Activated T-helper 1 cell treated with Interleukin-2 at 50 U/mL for 16 hours (primary cell): Measurements from ENCODE around the gene CALCR.
"Not testable (repeated sequence)": the region's sequence is repeated elsewhere in the genome, so short reads cannot be mapped to it uniquely, and the experiment has no call there.

Source experiments
- DNase-seq: peaks from one replicate; pipeline ENCODE4 v3.0.0-alpha.2; 2020; ENCODE audit warnings: low read depth

The CALCR gene

DNA sequence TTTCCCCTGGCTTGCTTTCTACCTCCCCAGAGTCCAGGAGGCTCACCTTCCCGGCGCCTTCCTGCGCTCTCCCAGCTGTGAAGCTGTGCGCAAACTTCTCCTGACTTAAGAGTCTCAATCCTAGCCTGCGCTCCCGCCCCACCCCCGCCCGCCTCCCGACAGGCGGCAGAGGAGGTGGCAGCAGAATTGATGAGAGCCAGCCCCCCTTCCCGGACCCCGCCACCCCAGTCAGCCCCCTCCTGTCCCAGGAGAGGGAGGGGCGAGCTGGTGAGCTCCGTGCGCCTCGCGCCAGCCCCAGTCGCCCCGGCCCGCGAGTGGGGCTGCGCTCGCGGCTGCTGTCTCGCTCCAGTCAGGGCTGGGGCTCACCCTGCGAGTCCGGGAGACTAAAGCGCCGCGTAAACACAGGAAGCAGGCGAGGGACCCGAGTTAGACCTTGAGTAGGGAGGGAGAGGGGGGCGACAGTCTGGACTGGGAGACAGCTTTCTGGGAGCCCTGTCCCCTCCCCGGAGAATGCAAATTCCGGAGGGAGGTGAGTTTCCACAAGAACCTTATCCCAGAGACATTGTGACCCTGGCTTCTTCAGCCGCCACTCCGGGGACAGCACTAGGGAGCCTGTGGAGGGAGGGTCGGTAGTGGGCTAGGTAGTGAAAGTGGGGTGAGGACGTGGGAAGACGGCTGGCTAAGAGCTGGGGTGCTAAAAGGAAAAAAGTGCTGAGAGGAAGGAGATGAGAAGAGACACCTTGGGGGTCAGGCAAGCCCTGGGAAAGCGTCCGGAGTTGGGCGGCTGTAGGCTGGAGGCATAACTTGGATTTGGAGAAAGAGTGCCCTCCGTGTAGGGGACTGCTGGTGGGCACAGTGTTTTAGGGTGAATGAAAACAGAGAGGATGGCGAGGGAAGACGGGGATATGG lies at the start of gene CALCR:
TSS of gene CALCR (minus strand) at position 79 of the 909 bp plus-strand sequence. CDS start 87,743 bp downstream, outside the sequence.
- DNase-seq = no peak

DNA sequence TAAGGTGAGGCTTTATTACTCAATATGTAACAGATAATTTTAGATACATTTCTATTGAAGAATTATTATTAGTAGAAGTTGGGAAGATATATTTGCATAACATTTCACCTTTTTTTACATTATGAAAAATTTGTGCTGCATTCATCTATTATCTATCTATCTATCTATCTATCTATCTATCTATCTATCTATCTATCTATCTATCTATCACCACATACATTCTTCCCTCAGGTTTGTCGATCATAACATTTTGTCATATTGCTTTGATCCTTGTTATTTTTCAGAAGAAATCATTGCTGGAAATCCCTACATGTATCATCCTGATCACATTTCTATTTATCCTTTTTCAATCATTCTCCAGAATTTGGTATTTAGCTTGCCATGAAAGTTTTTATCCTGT lies 49.3 kb upstream of the CALCR start:
- DNase-seq = no peak

DNA sequence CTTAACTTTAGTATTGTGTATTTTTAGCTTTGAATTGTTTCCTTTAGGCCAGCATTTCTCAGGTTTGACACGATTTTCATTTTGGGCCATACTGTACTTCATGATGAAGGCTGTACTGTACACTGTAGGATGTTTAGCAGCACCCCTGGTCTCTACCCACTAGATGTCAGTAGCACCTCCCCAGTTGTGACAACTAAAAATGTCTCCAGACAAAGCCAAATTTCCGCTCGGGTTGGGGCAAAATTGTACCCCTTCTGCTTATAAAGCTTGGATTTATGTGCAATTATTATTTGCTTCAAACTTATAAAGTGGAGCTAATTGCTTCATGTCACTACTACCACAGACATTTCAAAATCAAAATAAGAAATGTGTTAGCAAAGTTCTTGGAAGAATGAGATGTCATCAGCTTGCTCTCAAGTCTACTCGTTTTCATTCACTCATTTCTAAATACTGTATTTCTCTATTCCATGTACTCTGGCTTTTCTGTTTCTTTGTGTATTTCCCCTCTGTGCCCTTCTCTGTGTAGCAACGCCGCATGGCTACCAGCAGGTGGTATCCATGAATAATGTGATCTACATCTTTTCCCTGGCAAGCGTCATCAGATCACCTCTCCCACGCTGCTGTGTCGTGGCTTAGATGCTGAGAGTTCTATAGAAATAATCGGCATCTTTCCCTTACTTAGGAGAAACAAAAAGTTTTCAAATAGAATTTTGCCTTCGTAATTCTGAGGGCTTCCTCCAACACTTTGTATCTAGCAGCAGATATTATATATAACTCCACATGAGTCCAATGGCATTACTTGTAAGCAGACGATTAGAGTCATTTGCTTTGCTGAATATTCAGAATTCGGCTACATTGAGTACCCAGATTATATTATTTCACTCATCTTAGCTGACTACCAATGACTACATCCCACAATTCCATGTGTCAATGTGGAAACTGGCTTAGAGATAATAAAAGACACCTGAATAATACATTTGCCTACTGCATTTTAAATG lies 47.8 kb upstream of the CALCR start:
- no peak for DNase-seq

DNA sequence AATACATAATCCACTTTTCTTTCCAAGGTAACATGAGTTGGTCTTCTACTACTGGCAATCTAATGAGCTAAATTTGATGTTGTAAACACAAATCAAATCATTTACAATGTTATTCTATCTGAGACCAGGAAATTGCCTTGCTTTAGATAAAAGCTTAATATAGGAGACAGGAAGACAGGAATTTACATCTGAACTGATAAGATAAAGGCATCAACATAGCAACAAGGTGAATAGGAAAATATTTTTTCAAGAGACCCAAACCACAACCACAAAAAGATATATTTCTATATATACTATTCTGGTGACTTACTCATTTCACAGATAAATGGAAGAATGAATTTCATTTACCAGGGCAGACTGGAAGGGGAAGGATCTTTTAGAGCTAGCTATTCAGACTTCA lies 46.3 kb upstream of the CALCR start:
- DNase-seq = no peak

DNA sequence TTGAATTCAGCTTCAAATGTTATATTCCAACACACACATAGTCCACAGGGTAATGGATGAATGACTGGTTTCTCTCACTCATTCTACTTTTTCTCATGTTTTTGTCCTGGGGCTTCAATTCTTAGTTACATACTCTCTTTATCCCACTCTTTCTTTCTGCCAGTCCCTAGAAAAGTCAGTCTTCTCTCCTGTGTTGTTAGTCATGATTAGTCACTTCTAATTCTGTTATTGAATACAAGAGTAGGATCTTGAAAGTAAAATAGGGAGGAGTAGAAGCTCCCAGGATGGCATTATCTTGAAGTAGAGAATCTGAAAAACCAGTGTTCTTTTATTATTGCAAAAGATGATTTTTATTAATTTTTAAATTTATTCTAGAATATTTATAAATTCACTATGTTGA lies 45.5 kb upstream of the CALCR start:
- no peak for DNase-seq

DNA sequence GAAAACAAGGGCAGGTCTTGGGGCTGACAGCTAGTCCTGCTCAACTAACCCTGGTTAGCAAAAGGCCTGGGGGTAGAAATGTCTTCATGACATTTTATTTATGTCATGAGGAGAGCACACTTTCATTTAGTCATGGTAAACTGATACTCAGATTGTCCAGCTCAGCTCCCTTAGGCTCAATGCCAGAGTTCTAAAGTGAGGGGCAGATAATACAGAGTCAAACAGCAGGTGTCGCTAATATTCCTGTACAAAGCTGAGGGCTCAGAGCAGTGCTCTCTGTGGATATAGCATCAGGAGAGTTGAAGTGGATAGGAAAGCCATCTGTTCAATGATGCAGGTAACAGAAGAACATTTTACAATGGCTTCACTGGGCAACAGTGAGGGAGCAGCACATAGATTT lies 26.8 kb upstream of the CALCR start:
- no peak for DNase-seq

DNA sequence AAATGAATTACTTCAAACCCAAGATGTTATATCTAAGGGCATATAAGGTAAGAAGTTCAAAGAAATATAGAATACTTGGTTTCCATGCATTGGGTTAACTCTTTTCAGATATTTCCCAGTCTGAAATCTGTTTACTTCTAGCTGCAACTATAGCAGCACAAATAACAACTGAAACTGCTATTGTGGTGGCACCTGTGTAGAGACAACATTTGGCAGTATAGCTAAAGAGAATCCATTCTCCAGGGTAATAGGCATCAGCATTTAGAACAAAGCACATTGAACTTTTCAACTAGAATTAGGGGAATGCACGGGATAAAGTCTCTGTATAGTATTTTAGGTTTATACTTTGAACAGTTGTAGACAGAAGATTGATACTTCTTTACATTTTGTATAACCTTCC lies 19.7 kb upstream of the CALCR start:
- DNase-seq = no peak

DNA sequence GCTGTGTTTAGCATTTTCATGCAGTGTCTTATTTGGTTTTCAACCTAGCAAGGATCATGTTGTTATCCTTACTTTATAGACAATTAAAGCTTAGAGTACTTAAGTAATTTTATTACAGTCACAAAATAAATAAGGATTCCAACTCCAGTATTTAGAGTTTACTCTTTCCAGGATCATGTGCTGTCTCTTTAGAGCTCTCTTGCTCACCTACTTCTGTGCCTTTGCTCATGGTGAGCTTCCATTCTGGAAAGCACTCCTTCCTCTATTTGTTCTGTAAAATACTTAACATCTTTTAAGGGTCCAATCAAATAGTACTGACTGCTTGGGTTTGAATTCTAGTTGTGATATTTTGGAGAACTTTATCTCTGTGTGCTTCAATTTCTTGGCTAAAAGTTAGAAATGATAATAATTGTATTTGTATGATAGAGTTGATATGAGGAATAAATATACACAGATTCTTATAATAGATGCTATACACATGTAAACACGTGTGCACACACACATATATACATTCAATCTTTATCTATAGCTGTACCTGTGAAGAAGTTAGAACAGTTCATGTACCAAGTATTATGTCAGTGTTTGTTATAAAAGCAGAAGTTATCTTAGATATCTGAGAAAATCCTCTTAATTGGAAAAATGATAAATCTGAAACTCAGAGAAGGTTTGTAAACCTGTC lies 18.2 kb upstream of the CALCR start:
- no peak for DNase-seq

DNA sequence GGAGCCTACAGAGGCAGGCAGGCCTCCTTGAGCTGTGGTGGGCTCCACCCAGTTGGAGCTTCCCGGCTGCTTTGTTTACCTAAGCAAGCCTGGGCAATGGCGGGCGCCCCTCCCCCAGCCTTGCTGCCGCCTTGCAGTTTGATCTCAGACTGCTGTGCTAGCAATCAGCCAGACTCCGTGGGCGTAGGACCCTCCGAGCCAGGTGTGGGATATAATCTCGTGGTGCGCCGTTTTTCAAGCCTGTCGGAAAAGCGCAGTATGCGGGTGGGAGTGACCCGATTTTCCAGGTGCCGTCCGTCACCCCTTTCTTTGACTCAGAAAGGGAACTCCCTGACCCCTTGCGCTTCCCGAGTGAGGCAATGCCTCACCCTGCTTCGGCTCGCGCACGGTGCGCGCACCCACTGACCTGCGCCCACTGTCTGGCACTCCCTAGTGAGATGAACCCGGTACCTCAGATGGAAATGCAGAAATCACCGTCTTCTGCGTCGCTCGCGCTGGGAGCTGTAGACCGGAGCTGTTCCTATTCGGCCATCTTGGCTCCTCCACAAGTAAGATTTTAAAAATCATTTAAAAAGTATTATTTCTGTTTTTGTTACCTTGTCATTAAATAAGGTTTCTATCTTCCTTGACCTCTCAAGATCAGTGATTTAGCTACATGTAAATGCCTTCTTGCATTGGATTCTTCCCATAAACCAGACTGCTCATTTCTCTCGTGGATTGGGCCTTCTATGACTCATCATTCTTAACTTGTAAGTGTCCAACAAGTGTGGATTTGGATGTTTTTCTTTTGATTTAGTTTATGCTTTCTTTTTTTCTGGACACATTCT lies 16.9 kb upstream of the CALCR start:
- DNase-seq = not testable (repeated sequence)

DNA sequence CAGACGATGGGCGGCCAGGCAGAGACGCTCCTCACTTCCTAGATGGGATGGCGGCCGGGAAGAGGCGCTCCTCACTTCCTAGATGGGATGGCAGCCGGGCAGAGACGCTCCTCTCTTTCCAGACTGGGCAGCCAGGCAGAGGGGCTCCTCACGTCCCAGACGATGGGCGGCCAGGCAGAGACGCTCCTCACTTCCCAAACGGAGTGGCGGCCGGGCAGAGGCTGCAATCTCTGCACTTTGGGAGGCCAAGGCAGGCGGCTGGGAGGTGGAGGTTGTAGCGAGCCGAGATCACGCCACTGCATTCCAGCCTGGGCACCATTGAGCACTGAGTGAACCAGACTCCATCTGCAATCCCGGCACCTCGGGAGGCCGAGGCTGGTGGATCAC lies 11.9 kb upstream of the CALCR start:
- not testable (repeated sequence) for DNase-seq

DNA sequence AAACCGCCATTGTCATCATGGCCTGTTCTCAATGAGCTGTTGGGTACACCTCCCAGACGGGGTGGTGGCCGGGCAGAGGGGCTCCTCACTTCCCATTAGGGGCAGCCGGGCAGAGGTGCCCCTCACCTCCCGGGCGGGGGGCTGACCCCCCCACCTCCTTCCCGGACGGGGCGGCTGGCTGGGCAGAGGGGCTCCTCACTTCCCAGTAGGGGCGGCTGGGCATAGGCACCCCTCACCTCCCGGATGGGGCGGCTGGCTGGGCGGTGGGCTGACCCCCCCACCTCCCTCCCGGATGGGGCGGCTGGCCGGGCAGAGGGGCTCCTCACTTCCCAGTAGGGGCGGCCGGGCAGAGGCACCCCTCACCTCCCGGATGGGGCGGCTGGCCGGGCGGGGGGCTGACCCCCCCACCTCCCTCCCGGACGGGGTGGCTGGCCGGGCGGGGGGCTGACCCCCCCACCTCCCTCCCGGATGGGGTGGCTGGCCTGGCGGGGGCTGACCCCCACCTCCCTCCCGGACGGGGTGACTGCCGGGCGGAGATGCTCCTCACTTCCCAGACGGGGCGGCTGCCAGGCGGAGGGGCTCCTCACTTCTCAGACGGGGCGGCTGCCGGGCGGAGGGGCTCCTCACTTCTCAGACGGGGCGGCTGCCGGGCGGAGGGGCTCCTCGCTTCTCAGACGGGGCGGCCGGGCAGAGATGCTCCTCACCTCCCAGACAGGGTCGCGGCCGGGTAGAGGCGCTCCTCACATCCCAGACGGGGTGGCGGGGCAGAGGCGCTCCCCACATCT lies 11.4 kb upstream of the CALCR start:
- not testable (repeated sequence) for DNase-seq

DNA sequence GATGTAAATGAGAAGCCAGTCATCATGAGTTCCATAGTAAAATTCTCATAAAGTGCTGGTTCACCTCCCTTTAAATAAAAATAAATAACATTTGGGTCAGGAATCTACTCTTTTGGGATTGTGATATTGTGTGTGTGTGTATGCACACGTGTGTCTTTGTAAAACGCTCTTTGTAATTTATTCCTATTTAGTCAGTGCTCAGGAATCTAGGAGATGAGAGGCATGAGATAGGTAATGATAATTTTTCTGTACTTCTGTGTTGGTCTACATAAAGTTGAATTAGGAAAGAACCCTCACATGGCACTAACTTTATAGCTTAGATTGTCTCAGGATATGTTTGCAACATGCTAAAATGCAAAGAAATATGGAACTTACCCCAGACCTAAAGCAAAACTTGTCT lies 4.9 kb upstream of the CALCR start:
- no peak for DNase-seq

DNA sequence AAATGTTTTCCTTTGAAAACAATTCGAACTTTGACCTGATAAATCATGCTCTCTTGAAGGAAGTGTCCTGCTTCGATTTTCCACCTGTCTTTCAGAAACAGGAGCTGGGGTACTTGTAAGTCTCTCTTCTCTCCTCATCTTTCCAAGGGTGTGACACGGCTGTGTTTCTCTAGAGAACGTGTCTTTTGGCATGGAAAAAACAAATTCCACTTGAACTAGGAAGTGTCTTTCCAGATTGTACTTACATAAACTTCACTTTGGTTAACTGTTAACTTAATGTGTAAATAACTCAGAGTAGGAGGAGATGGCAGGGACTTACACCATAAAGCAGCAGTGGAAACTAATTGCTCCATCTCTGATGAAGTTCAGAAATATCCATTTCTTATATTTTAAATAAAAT lies 4.2 kb upstream of the CALCR start:
- DNase-seq = no peak

DNA sequence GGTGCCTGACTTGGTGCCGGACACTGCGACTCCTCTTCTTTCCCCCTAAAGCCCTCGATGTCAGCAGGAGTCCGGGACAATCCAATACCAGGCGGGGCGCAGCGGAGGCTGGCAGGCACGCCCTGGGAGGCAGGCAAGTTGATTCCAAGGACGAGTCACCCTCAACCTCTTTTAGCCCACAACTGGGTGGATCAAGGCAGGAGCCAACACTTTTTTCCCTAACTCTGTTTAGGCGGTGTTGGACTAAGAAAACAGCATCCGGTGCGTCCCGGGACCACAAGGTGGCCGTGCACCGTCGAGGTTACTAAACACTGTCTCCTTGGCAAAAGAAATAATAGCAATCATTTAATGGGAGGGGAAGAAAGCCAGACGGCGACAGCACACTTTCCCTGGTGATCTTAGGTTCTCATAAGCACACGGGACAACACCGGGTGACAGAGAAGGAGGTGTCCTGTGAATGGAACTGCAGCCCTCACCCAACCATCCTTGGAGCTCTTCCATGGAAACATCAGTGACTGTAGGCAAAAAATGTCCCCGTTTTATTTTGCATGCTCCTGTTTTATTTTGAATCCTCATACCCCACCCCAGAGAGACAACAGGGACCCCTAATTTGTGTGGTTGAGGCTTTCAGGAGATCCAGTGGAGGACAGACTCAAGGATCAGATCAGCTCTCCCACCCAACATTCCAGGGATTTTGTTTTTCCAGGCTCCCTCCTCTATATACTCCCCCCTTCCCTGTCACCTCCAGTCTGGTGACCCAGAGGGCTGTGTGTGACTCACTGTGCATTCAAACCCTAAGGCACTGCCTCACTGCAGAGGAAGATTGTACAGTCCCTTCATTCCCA lies 1.3 kb upstream of the CALCR start:
- DNase-seq = no peak

DNA sequence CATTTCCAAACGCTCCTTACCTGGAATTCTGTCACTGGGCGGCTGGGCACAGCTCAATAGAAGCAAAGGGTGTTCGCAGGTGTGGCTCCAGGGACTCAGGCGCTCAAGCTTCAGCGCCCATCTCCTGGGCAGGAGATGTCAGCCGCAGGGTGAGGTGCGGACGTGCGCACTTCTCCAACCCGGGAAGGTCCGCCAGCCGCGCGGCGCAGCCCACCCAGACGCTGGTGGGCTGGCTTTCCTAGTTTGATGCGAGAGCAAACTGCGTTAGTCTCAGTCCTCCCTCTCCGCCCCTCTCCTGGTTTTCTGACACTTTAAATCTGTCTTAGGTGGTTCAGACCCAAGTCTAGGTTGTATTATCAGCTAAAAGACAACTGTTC lies 267 bp downstream of the CALCR start:
- DNase-seq = no peak

DNA sequence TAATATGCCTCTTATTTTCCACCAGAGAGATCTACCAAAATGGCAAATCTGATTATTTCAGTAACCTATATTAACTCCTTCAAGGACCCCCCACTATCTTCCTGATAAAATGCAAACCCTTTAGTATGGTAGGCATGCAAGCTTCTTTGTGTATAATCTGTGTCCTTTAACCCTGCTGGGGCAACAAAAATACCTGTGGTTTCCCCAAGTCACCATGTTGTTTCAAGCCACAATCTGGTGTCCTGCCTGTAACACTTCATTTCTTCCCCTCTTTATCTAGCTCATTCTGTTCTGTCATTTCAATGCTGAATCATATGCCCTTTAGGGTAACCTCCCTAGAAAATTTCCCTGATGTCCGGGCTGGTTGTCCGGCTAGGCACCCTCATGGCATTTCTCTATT lies 5.3 kb downstream of the CALCR start:
- no peak for DNase-seq

DNA sequence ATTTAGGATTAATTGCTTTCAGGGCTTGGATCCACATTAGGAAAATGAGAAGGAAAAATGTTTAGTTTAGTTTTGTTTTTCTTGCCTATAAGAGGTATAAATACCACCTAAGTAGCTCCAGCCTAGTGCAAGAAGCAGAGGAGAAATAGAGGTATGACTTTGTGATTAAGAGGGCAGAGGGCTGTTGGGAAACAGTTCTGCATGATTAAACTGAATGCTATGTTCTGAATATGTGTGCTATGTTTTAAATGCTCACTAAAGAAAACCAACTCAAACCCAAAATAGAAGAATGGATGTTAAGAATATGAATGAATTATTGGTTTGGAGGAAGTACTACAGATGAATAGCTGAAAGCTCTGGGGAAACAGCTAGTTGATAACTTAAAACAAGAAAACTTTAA lies 7.6 kb downstream of the CALCR start:
- no peak for DNase-seq

DNA sequence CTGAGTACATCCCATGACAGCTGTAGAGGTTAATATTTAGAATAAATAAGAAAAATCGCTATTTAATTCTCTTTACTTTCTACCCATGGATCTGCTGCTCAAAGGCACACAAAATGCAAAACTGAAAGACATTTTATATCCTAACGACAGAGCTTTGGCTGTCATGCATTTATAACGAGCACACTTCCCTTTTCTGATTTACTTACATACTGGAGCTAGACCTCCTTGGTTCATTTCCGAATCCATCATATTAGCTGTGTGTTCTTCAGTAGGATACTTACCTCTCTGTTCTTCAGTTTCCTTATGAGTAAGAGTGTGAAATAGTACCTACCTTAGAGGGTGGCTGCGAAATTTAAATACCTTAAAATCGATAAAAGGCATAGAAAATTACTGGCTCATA lies 10.9 kb downstream of the CALCR start:
- DNase-seq = no peak

DNA sequence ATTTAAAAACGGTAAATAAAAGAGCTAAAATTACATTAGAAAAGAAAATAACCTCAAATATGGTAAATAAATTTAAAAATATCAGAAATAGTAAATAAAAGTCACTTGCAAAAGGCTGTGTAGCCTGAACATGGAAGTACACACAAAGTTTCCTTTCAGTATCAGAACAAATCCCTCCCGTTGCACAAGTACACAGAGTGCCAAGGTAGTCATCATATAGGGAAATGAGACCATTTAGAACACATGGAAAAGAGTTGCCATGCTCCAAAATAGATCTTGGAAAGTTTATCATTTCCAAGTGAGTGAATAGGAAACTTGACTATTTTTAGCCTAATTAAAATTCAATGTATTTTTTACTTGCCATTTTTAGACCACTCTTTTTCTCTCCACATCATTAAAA lies 11.6 kb downstream of the CALCR start:
- DNase-seq = no peak

DNA sequence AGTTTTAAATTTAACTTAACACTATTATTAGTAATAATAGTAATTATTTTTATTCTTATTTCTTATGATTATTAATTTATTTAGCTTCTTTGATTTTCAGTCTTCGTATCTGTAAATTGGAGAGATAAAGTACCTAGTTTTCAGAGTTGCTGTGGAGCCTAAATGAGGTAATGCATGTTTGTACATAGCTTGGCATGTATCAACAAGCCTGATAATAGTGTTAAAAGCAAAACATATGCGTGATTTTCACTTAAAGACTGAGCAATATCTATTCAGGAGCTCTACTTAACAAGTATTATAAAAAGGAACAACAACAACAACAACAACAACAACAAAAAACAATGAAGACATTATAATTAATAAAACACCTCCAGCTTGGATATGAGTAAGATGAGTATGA lies 12.4 kb downstream of the CALCR start:
- no peak for DNase-seq
